Spleen (tissue), 11 donors: ENCODE results near the gene BSN. TPM values are rescaled to one million over a fixed set of nuclear protein-coding genes. Genes with fewer than 3 reads are reported as not detected.

Experiments used
- DNase-seq: peaks from one replicate; pipeline ENCODE4 v3.0.0-alpha.2; 2020
- H3K27ac ChIP-seq, 8 donors: fragments of 200-600 bp; sonication (generic) in 7 of 8; 1 replicate in 4 of 8; 2 replicates in 4 of 8; pipeline versions ENCODE4 v1.5.0 to v1.8.0; 2016 to 2021; ENCODE audit warnings: inconsistent platforms in 4 of 8, mild to moderate bottlenecking in 4 of 8, moderate library complexity in 1 of 8
- H3K27me3 ChIP-seq, 7 donors: fragments of 200-600 bp; sonication (generic) in 6 of 7; replicated peaks in 1 of 7; 1 replicate in 4 of 7; 2 replicates in 3 of 7; pipeline versions ENCODE4 v1.5.0 to v1.8.0; 2016 to 2021; ENCODE audit warnings: inconsistent platforms in 3 of 7, mild to moderate bottlenecking in 1 of 7
- H3K36me3 ChIP-seq, 6 donors: fragments of 200-600 bp; sonication (generic) in 5 of 6; 1 replicate in 4 of 6; 2 replicates in 2 of 6; pipeline versions ENCODE4 v1.5.0 to v1.8.0; 2016 to 2021; ENCODE audit warnings: inconsistent platforms in 2 of 6
- H3K4me1 ChIP-seq, 6 donors: fragments of 200-600 bp; sonication (generic) in 5 of 6; 1 replicate in 3 of 6; 2 replicates in 3 of 6; pipeline versions ENCODE4 v1.5.0 to v1.8.0; 2016 to 2021; ENCODE audit warnings: inconsistent platforms in 3 of 6
- H3K4me3 ChIP-seq, 8 donors: fragments of 200-600 bp; sonication (generic) in 7 of 8; 1 replicate in 4 of 8; 2 replicates in 4 of 8; pipeline versions ENCODE4 v1.5.0 to v1.8.0; 2016 to 2021; ENCODE audit warnings: inconsistent platforms in 4 of 8, mild to moderate bottlenecking in 4 of 8, moderate library complexity in 2 of 8
- H3K9me3 ChIP-seq, 8 donors: fragments of 200-600 bp; sonication (generic) in 7 of 8; 1 replicate in 4 of 8; 2 replicates in 4 of 8; pipeline versions ENCODE4 v1.5.0 to v1.8.0; 2016 to 2021; ENCODE audit warnings: inconsistent platforms in 4 of 8
- POLR2A ChIP-seq, 3 donors: fragments of 450-650 bp; IDR thresholded peaks; one replicate each; pipeline ENCODE4 v1.5.1; 2017; ENCODE audit warnings: antibody characterized with exemption in 3 of 3, mild to moderate bottlenecking in 1 of 3
- POLR2AphosphoS5 ChIP-seq, 3 donors: sonication (generic); formaldehyde crosslinking; IDR thresholded peaks; one replicate each; pipeline ENCODE4 v1.5.1; 2017; ENCODE audit warnings: antibody characterized with exemption in 3 of 3
- WGBS, 5 donors: extraction: QIAGEN DNeasy Blood & Tissue Kit in 3 of 5; methylation state at CpG; one replicate each; pipeline versions ENCODE4 v1.1.5 to v1.1.7; 2013 to 2018; 5-methylcytosine and 5-hydroxymethylcytosine counted together
- intact Hi-C: fragments of 100-400 bp; cut with DNase I; formaldehyde crosslinking; loops from one replicate; pipeline ENCODE4 v1.15.0; 2023; ENCODE audit warnings: low total_unique reads
- polyA plus RNA-seq, 3 donors: library from polyadenylated mRNA; stranded (reverse); fragments of 200-250 nt; gene quantifications; one replicate each; pipeline ENCODE4 v1.2.1, GENCODE V29; 2013
- total RNA-seq, 7 donors: library from RNA; depleted of rRNA in 3 of 7; stranded (reverse); fragments of >200 nt in 3 of 7; fragmentation: NEBNext Ultra II Directional in 4 of 7; extraction: Animal tissue kit (Norgen Biotek cat#: 25700) in 4 of 7; gene quantifications; one replicate each; pipeline versions ENCODE4 v1.1.0 to v1.2.1, GENCODE V29; 2016 to 2021
- TF ChIP-seq, protein P1 (sequence below), 11 experiments: fragments of 200-600 bp in 7 of 11; fragments of 450-650 bp in 4 of 11; sonication (generic) in 4 of 11; IDR thresholded peaks in 8 of 11; conservative IDR thresholded peaks in 3 of 11; 1 replicate in 7 of 11; 2 replicates in 4 of 11; pipeline versions ENCODE4 v1.4.0 to v1.8.0; 2016 to 2021; ENCODE audit warnings: antibody characterized with exemption in 11 of 11, inconsistent platforms in 4 of 11, mild to moderate bottlenecking in 1 of 11
- donor health status: healthy with polysubstance abuse.
- donor health status: DM: no; HTN: no; CAD: no; lungs with moderate emphysema.
- donor health status: DM: no; HTN: no; CAD: no.
- donor health status: Bipolar disorder and iron deficiency.
- donor health status: healthy.
- donor health status: DM: no; HTN: no; CAD: no.
- donor health status: DM: yes; HTN: yes; CAD: no.

BSN gene
- total and polyA plus RNA-seq, 10 donors, result 0.02 to 1.1 (median 0.36) TPM

- Histone ChIP-seq H3K27me3 (no peaks in the 10 kb centered on the region), H3K4me1 (no peaks in the 10 kb centered on the region), H3K36me3 (no peaks in the 10 kb centered on the region), H3K4me3 (no peak overlapping the region), H3K9me3 (no peaks in the 10 kb centered on the region), H3K27ac (no peak overlapping the region)
- intact Hi-C loops, result no loop called here
- no peak for TF ChIP-seq POLR2AphosphoS5 (IDR thresholded peaks at IDR 0.05)
- TF ChIP-seq POLR2A (IDR thresholded peaks at IDR 0.05), result no peak
- TF ChIP-seq, protein P1, sequence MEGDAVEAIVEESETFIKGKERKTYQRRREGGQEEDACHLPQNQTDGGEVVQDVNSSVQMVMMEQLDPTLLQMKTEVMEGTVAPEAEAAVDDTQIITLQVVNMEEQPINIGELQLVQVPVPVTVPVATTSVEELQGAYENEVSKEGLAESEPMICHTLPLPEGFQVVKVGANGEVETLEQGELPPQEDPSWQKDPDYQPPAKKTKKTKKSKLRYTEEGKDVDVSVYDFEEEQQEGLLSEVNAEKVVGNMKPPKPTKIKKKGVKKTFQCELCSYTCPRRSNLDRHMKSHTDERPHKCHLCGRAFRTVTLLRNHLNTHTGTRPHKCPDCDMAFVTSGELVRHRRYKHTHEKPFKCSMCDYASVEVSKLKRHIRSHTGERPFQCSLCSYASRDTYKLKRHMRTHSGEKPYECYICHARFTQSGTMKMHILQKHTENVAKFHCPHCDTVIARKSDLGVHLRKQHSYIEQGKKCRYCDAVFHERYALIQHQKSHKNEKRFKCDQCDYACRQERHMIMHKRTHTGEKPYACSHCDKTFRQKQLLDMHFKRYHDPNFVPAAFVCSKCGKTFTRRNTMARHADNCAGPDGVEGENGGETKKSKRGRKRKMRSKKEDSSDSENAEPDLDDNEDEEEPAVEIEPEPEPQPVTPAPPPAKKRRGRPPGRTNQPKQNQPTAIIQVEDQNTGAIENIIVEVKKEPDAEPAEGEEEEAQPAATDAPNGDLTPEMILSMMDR (IDR thresholded peaks at IDR 0.05 in 8 of 11, conservative IDR thresholded peaks at IDR 0.05 in 3 of 11), result no peak
- WGBS, 5 donors, result 71 to 82% (median 77%) methylated on average over 2 of the region's 2 CpGs
- DNase-seq, result no peak
These were observed 38.8 kb downstream of the BSN start for GRCh38 chr3:49593041-49593440.

DNA sequence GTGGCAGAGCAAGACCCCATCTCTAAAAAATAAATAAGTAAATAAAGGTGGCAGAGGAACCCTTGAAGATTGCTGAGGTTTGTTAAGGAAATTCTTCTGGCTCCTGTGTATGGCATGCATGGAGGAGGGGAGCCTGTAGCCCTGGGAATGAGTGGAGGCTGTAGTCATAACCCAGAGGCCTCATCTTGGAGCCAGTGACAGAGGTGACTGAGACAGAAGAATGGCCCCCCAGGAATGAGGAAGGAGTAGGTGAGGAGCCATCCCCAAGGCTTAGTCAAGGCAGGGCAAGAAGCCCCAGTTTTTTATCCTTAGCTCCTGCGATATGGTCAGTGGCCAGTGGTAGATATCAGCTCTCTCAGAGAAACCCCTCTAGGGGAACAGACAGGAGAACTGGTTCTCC is 46.5 kb downstream of the BSN start:
- Histone ChIP-seq H3K4me3 (no peak overlapping the region), H3K27ac (no peak overlapping the region), H3K36me3 (no peaks in the 10 kb centered on the region), H3K4me1 (peaks cover 0 to 5% (median 0%) of the 10 kb centered on the region in 6 donors), H3K9me3 (no peaks in the 10 kb centered on the region), H3K27me3 (no peaks in the 10 kb centered on the region)
- intact Hi-C loops, result no loop called here
- WGBS, 5 donors, result 91 to 100% (median 100%) methylated on average over 1 of the region's 1 CpG
- TF ChIP-seq, protein P1 (IDR thresholded peaks at IDR 0.05 in 8 of 11, conservative IDR thresholded peaks at IDR 0.05 in 3 of 11), result no peak
- TF ChIP-seq POLR2A (IDR thresholded peaks at IDR 0.05) (no peak), POLR2AphosphoS5 (IDR thresholded peaks at IDR 0.05) (no peak)
- DNase-seq, result no peak

DNA sequence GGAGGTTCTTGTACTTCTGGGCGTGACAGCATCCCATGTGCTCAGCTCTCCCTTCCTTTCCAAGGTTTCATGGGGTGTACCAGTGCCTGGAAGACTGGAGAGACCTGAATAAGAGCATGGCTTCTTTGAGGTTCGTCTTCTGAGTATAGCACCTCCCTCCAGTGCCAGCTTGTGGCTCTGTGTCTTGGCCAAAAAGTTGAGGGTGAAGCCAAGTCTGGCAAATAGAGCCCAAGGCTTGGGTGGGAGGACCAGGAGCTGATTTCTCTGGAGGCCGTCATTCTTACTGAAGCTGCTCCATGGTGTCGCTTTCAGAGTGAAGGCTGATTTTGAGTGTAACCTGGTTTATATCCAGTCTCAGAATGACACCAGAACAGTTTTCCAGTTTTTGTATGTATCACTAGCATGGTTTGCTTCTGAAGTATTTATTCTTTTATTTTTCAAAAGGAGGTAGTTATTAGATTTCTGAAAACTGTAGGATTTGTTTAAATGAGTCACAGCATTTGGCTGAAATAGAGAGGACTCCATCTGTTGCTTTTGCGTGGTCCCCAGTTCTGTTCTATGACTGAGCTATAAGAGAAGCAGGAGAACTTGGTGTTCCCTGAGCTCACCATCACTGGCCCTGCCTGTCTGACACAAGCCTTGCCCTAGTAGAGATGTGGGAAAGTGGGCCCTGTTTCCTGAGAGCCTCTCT is 47.2 kb downstream of the BSN start:
- intact Hi-C loops, result no loop called here
- DNase-seq, result no peak
- Histone ChIP-seq H3K9me3 (no peaks in the 10 kb centered on the region), H3K4me3 (no peak overlapping the region), H3K27ac (no peak overlapping the region), H3K4me1 (peaks cover 0 to 5% (median 0%) of the 10 kb centered on the region in 6 donors), H3K36me3 (no peaks in the 10 kb centered on the region), H3K27me3 (no peaks in the 10 kb centered on the region)
- WGBS, 5 donors, result 88 to 96% (median 92%) methylated on average over 5 of the region's 5 CpGs
- TF ChIP-seq, protein P1 (IDR thresholded peaks at IDR 0.05 in 8 of 11, conservative IDR thresholded peaks at IDR 0.05 in 3 of 11), result no peak
- no peak for TF ChIP-seq POLR2A (IDR thresholded peaks at IDR 0.05)
- TF ChIP-seq POLR2AphosphoS5 (IDR thresholded peaks at IDR 0.05), result no peak

DNA sequence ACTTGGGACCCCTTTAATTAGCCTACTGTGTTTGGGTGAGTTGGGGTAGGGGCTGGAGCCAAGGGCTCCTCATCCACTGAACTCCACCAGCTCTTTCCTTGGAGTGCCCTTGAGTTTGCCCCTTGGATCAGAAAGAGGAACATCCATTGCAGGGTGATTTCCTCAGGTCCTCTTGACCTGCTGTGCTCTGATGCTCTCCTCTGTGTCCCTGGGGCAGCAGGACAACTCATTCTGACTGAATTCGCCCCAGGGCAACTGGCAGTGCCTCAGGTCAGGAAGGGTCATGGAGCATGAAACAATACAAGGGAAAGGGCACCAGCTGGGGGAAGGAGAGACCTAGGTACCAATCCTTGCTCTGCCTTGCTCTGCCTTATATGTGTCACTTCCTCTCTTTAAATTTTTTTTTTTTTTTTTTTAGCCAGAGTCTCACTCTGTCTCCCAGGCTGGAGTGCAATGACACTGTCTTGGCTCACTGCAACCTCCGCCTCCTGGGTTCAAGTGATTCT is 47.8 kb downstream of the BSN start:
- 80 to 100% (median 88%) methylated on average over 2 of the region's 2 CpGs for WGBS, 5 donors

More for the DNA sequence above, 47.8 kb downstream of the BSN start:
- no peak for DNase-seq
- intact Hi-C loops, result no loop called here
- no peaks in the 10 kb centered on the region for H3K9me3 ChIP-seq
- H3K27me3 ChIP-seq, result no peaks in the 10 kb centered on the region
- no peak overlapping the region for H3K4me3 ChIP-seq
- TF ChIP-seq POLR2AphosphoS5 (IDR thresholded peaks at IDR 0.05) (no peak), POLR2A (IDR thresholded peaks at IDR 0.05) (no peak)
- TF ChIP-seq, protein P1 (IDR thresholded peaks at IDR 0.05 in 8 of 11, conservative IDR thresholded peaks at IDR 0.05 in 3 of 11), result no peak
- no peaks in the 10 kb centered on the region for H3K36me3 ChIP-seq
- H3K27ac ChIP-seq, result no peak overlapping the region
- peaks cover 0 to 5% (median 0%) of the 10 kb centered on the region in 6 donors for H3K4me1 ChIP-seq
